SK-N-SH (cell line): ENCODE results near the gene MEGF8. TPM values are rescaled to one million over a fixed set of nuclear protein-coding genes. Genes with fewer than 3 reads are reported as not detected.

Experiments used
- CTCF ChIA-PET: fragments of 300-600, 350-600 bp; formaldehyde crosslinking; extraction: SDS; loops from one replicate; lab custom pipeline; 2021; lab: Yijun Ruan, JAX
- POLR2A ChIA-PET: fragments of 350-600 bp; sonication (Branson Sonifier 250); formaldehyde crosslinking; extraction: SDS; loops from one replicate; lab custom pipeline; 2020; ENCODE audit warnings: antibody characterized with exemption, inconsistent platforms; lab: Yijun Ruan, JAX
- DNase-seq: peaks from one replicate; pipeline ENCODE4 v3.0.0; 2012
- H2AFZ ChIP-seq: fragments of 200-600 bp; sonication (generic); 2 replicates; pipeline ENCODE4 v1.8.1; 2016; ENCODE audit warnings: antibody characterized with exemption, mild to moderate bottlenecking, low read depth
- H3F3A ChIP-seq: fragments of 200-600 bp; sonication (generic); replicated peaks from 2 replicates; pipeline ENCODE3; 2016; ENCODE audit warnings: antibody characterized with exemption, mild to moderate bottlenecking; ENCODE audit not compliant: insufficient read depth
- H3K27ac ChIP-seq, 2 experiments: fragments of 200-500 bp in 1 of 2; fragments of 200-600 bp in 1 of 2; sonication (Bioruptor generic) in 1 of 2; sonication (generic), shearing (Covaris generic) in 1 of 2; 2 replicates each; pipeline versions ENCODE4 v1.5.1 to v1.6.1; 2014 to 2016; ENCODE audit warnings: low read depth in 2 of 2, inconsistent platforms in 1 of 2, low read length in 1 of 2, mild to moderate bottlenecking in 1 of 2, mixed read lengths in 1 of 2
- H3K27me3 ChIP-seq: fragments of 200-600 bp; sonication (generic), shearing (Covaris generic); 2 replicates; pipeline ENCODE4 v1.6.1; 2016; ENCODE audit warnings: mixed run types; ENCODE audit not compliant: insufficient read depth
- H3K36me3 ChIP-seq, 2 experiments: fragments of 200-500 bp in 1 of 2; fragments of 200-600 bp in 1 of 2; sonication (Bioruptor generic) in 1 of 2; sonication (generic) in 1 of 2; replicated peaks in 1 of 2; 2 replicates each; pipeline versions ENCODE3 to v1.5.1; 2014 to 2016; ENCODE audit warnings: low read length in 1 of 2, mild to moderate bottlenecking in 1 of 2; ENCODE audit not compliant: insufficient read depth in 2 of 2, control insufficient read depth in 1 of 2
- H3K4me1 ChIP-seq, 2 experiments: fragments of 200-500 bp in 1 of 2; fragments of 200-600 bp in 1 of 2; sonication (Bioruptor generic) in 1 of 2; sonication (generic), shearing (Covaris generic) in 1 of 2; 2 replicates each; pipeline versions ENCODE4 v1.5.1 to v1.6.1; 2014 to 2016; ENCODE audit warnings: low read depth in 1 of 2, low read length in 1 of 2, mixed run types in 1 of 2; ENCODE audit not compliant: insufficient read depth in 2 of 2, control insufficient read depth in 1 of 2
- H3K4me2 ChIP-seq: fragments of 200-600 bp; sonication (generic), shearing (Covaris generic); 2 replicates; pipeline ENCODE4 v1.6.1; 2017; ENCODE audit warnings: mixed run types
- H3K4me3 ChIP-seq, 2 experiments: fragments of 200-500 bp in 1 of 2; fragments of 200-600 bp in 1 of 2; sonication (Bioruptor generic) in 1 of 2; sonication (generic), shearing (Covaris generic) in 1 of 2; 2 replicates each; pipeline versions ENCODE4 v1.5.1 to v1.8.1; 2014 to 2016; ENCODE audit warnings: low read depth in 2 of 2, inconsistent platforms in 1 of 2, low read length in 1 of 2, mild to moderate bottlenecking in 1 of 2, mixed read lengths in 1 of 2, moderate library complexity in 1 of 2
- H3K79me2 ChIP-seq: fragments of 200-600 bp; sonication (generic); 2 replicates; pipeline ENCODE4 v1.8.1; 2017; ENCODE audit warnings: mild to moderate bottlenecking; ENCODE audit not compliant: insufficient read depth
- H3K9ac ChIP-seq: fragments of 200-600 bp; sonication (generic); 2 replicates; pipeline ENCODE4 v1.6.1; 2017; ENCODE audit warnings: mixed run types
- H3K9me2 ChIP-seq: fragments of 200-600 bp; sonication (generic); 2 replicates; pipeline ENCODE4 v1.6.1; 2017; ENCODE audit warnings: mixed run types
- H3K9me3 ChIP-seq: fragments of 200-600 bp; sonication (generic); 2 replicates; pipeline ENCODE4 v1.6.1; 2017; ENCODE audit warnings: mixed run types, mild to moderate bottlenecking, moderate library complexity
- H4K20me1 ChIP-seq: fragments of 200-600 bp; sonication (generic); 2 replicates; pipeline ENCODE4 v1.6.1; 2017; ENCODE audit warnings: mild to moderate bottlenecking, mixed run types; ENCODE audit not compliant: insufficient read depth
- CTCF ChIP-seq: fragments of 200-600 bp; sonication (generic); IDR thresholded peaks from 2 replicates; pipeline ENCODE4 v1.6.1; 2017; ENCODE audit warnings: antibody characterized with exemption, mild to moderate bottlenecking, moderate library complexity
- ELF1 ChIP-seq: IDR thresholded peaks from 2 replicates; pipeline ENCODE4 v1.4.0; 2012
- EZH2phosphoT487 ChIP-seq: fragments of 200-600 bp; sonication (generic); IDR thresholded peaks from 2 replicates; pipeline ENCODE4 v1.6.1; 2017; ENCODE audit warnings: low read depth, mixed run types, mild to moderate bottlenecking, antibody characterized with exemption, moderate library complexity, borderline replicate concordance
- FOXM1 ChIP-seq: IDR thresholded peaks from 2 replicates; pipeline ENCODE4 v1.4.0; 2012; ENCODE audit warnings: low read depth, mild to moderate bottlenecking
- IRF3 ChIP-seq: fragments of 150-350 bp; IDR thresholded peaks from 2 replicates; pipeline ENCODE4 v1.6.1; 2016; ENCODE audit warnings: mild to moderate bottlenecking, low read depth, low read length
- MAX ChIP-seq: IDR thresholded peaks from 2 replicates; pipeline ENCODE4 v1.4.0; 2012; ENCODE audit warnings: low read depth
- MEF2A ChIP-seq: IDR thresholded peaks from 2 replicates; pipeline ENCODE4 v1.4.0; 2012; ENCODE audit warnings: low read depth, borderline replicate concordance
- NRF1 ChIP-seq: IDR thresholded peaks from 2 replicates; pipeline ENCODE4 v1.6.1; 2012; ENCODE audit warnings: low read depth, mild to moderate bottlenecking, low read length
- POLR2AphosphoS5 ChIP-seq: IDR thresholded peaks from 2 replicates; pipeline ENCODE4 v1.6.1; 2012; ENCODE audit warnings: low read depth, low read length
- RAD21 ChIP-seq: IDR thresholded peaks from 2 replicates; pipeline ENCODE4 v1.6.1; 2012; ENCODE audit warnings: mild to moderate bottlenecking, low read length
- RFX5 ChIP-seq: IDR thresholded peaks from 2 replicates; pipeline ENCODE4 v1.6.1; 2012; ENCODE audit warnings: mild to moderate bottlenecking, improper control_type of control experiment, low read length
- SIN3A ChIP-seq: IDR thresholded peaks from 2 replicates; pipeline ENCODE4 v1.6.1; 2012; ENCODE audit warnings: low read depth, mild to moderate bottlenecking, low read length, moderate library complexity, borderline replicate concordance
- SMC3 ChIP-seq: IDR thresholded peaks from 2 replicates; pipeline ENCODE4 v1.6.1; 2012; ENCODE audit warnings: low read depth, low read length, improper control_type of control experiment
- TAF1 ChIP-seq: IDR thresholded peaks from 2 replicates; pipeline ENCODE4 v1.6.1; 2012; ENCODE audit warnings: low read depth, mild to moderate bottlenecking, low read length, moderate library complexity, borderline replicate concordance
- YY1 ChIP-seq: IDR thresholded peaks from 2 replicates; pipeline ENCODE4 v1.4.0; 2012; ENCODE audit warnings: low read depth, mild to moderate bottlenecking
- ZBTB33 ChIP-seq: IDR thresholded peaks from 2 replicates; pipeline ENCODE4 v1.4.0; 2012; ENCODE audit warnings: low read depth, borderline replicate concordance
- WGBS: methylation state at CpG from one replicate; pipeline ENCODE4 v1.1.6; 2017; ENCODE audit warnings: low lambda C conversion rate; 5-methylcytosine and 5-hydroxymethylcytosine counted together
- polyA plus RNA-seq, 3 experiments: library from polyadenylated mRNA; depleted of rRNA; stranded (reverse); fragments of >200 nt; gene quantifications; 2 replicates each; pipeline ENCODE4 v1.2.3, GENCODE V29; 2012
- TF ChIP-seq, protein P1 (sequence below): IDR thresholded peaks from 2 replicates; pipeline ENCODE4; 2012

MEGF8 gene
- polyA plus RNA-seq, 1 of the 3 experiments (the other 2 are of a cell fraction): 19.1 TPM

DNA sequence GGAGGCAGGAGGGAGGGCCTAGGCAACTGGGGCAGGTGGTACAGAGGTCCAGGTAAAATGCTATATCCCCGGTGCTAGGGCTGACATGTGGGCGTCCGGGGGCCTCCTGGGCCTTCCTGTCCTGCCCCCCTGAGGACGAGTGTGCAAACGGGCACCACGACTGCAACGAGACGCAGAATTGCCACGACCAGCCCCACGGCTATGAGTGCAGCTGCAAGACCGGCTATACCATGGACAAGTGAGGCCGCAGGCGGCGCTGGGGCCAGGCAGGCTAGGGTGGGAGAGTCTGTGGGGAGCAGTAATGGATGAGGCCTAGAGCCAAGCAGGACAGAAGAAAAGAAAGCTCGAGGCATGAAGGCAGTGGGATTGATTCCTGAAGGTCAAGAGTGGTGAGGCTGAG is 43.3 kb downstream of the MEGF8 start:
- TF ChIP-seq CTCF (no peak), MEF2A (no peak), IRF3 (no peak), NRF1 (no peak), YY1 (no peak), FOXM1 (no peak), RFX5 (no peak), ELF1 (no peak), SMC3 (no peak), EZH2phosphoT487 (no peak), RAD21 (no peak)
- TF ChIP-seq, protein P1, sequence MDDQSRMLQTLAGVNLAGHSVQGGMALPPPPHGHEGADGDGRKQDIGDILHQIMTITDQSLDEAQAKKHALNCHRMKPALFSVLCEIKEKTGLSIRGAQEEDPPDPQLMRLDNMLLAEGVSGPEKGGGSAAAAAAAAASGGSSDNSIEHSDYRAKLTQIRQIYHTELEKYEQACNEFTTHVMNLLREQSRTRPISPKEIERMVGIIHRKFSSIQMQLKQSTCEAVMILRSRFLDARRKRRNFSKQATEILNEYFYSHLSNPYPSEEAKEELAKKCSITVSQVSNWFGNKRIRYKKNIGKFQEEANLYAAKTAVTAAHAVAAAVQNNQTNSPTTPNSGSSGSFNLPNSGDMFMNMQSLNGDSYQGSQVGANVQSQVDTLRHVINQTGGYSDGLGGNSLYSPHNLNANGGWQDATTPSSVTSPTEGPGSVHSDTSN: no peak
- no peaks in the 10 kb centered on the region for H3K27me3 ChIP-seq
- no peaks in the 10 kb centered on the region for H3F3A ChIP-seq
- no peaks in the 10 kb centered on the region; a peak in 1 of 4 replicates for H3K4me1 ChIP-seq
- H3K4me2 ChIP-seq: no peak overlapping the region
- POLR2A ChIA-PET: no interaction called here
- H3K79me2 ChIP-seq: no peaks in the 10 kb centered on the region
- no peaks in the 10 kb centered on the region for H3K9me2 ChIP-seq
- no peak overlapping the region for H3K27ac ChIP-seq
- CTCF ChIA-PET: no interaction called here
- DNase-seq: no peak
- WGBS: 93% methylated on average over 10 of the region's 15 CpGs
- H4K20me1 ChIP-seq: no peaks in the 10 kb centered on the region
- peaks cover 4 to 7% of the 10 kb centered on the region in 2 experiments for H3K36me3 ChIP-seq
- no peak overlapping the region for H3K9ac ChIP-seq
- H3K9me3 ChIP-seq: no peaks in the 10 kb centered on the region
- H2AFZ ChIP-seq: no peak overlapping the region
- H3K4me3 ChIP-seq: no peak overlapping the region

- no peaks in the 10 kb centered on the region; a peak in 1 of 4 replicates for H3K4me1 ChIP-seq
- no peak overlapping the region for H3K27ac ChIP-seq
- DNase-seq: no peak
- H3K79me2 ChIP-seq: no peaks in the 10 kb centered on the region
- no peaks in the 10 kb centered on the region for H3K27me3 ChIP-seq
- H3K36me3 ChIP-seq: no peaks in the 10 kb centered on the region
- H3K4me3 ChIP-seq: no peak overlapping the region
- H3K9me2 ChIP-seq: no peaks in the 10 kb centered on the region
- no peak overlapping the region for H2AFZ ChIP-seq
- ChIA-PET POLR2A (no interaction called here), CTCF (no interaction called here)
- no peaks in the 10 kb centered on the region for H3K9me3 ChIP-seq
- no peak overlapping the region for H3K4me2 ChIP-seq
- WGBS: 96% methylated on average over 14 of the region's 27 CpGs
- no peaks in the 10 kb centered on the region for H4K20me1 ChIP-seq
- H3K9ac ChIP-seq: no peak overlapping the region
- H3F3A ChIP-seq: no peaks in the 10 kb centered on the region
- TF ChIP-seq CTCF: no peak
- no peak for TF ChIP-seq IRF3
- no peak for TF ChIP-seq YY1
- TF ChIP-seq MAX: no peak
- no peak for TF ChIP-seq ZBTB33
- no peak for TF ChIP-seq SMC3
- no peak for TF ChIP-seq TAF1
- no peak for TF ChIP-seq POLR2AphosphoS5
- TF ChIP-seq SIN3A: no peak
- no peak for TF ChIP-seq FOXM1
Measured at GRCh38 chr19:42369433-42370067, 44.1 kb downstream of the MEGF8 start.
